SK-N-MC (cell line): Measurements from ENCODE around the gene USP28.

Experiments
- EZH2 ChIP-seq: fragments of 200-600 bp; sonication (generic); IDR thresholded peaks from one replicate; pipeline ENCODE4 v1.6.1; 2017; ENCODE audit warnings: antibody characterized with exemption
- FOXP2 ChIP-seq: optimal IDR thresholded peaks from 2 replicates; pipeline ENCODE3; 2011; ENCODE audit warnings: mild to moderate bottlenecking, moderate library complexity; ENCODE audit not compliant: insufficient read depth; ENCODE audit errors: extremely low read length, control extremely low read depth
- POLR2AphosphoS5 ChIP-seq: IDR thresholded peaks from 2 replicates; pipeline ENCODE4 v1.6.1; 2012; ENCODE audit warnings: mild to moderate bottlenecking, low read depth, low read length, borderline replicate concordance

- TF ChIP-seq EZH2: no peak
- TF ChIP-seq POLR2AphosphoS5: no peak
- TF ChIP-seq FOXP2: no peak
These were observed 78.6 kb downstream of the USP28 start for GRCh38 chr11:113796663-113797259.
